Mesenteric fat pad (tissue), 1 donor: ENCODE data around the gene PROSER3. TPM values are rescaled to one million over a fixed set of nuclear protein-coding genes. Genes with fewer than 3 reads are reported as not detected.

ENCODE experiments used
- DNase-seq: peaks from one replicate; pipeline ENCODE4 v3.0.0-alpha.2; 2020; ENCODE audit warnings: low spot score
- total RNA-seq: library from RNA; stranded (reverse); fragmentation: NEBNext Ultra II Directional; extraction: Animal tissue kit (Norgen Biotek cat#: 25700); gene quantifications from one replicate; pipeline ENCODE4 v1.2.1, GENCODE V29; 2021
- donor health status: DM: yes; HTN: yes; CAD: no.

The PROSER3 gene
- total RNA-seq, 1 donor from 2014 or later: 16.6 TPM

GRCh38 chr19:35816846-35817245, 58.9 kb downstream of the PROSER3 start:
- DNase-seq: no peak

- DNase-seq: no peak
These were observed 60.5 kb downstream of the PROSER3 start for GRCh38 chr19:35818445-35818844.

Other genes with a start within 250 kb of the PROSER3 start
- 3.1 TPM for gene DMKN, start 244.5 kb upstream of the PROSER3 start, total RNA-seq
- not detected for gene SBSN, start 229.9 kb upstream of the PROSER3 start, total RNA-seq
- gene GAPDHS, start 224.7 kb upstream of the PROSER3 start, total RNA-seq: not detected
- 86.8 TPM for gene TMEM147, start 212.6 kb upstream of the PROSER3 start, total RNA-seq
- not detected for gene ATP4A, start 194.5 kb upstream of the PROSER3 start, total RNA-seq
- gene PMIS2, start 172.0 kb upstream of the PROSER3 start, total RNA-seq: not detected
- gene HAUS5, start 145.4 kb upstream of the PROSER3 start, total RNA-seq: 6.4 TPM
- 63.9 TPM for gene RBM42, start 129.1 kb upstream of the PROSER3 start, total RNA-seq
- 0.74 TPM for gene ETV2, start 116.4 kb upstream of the PROSER3 start, total RNA-seq
- gene COX6B1, start 109.9 kb upstream of the PROSER3 start, total RNA-seq: 362 TPM
- 0.45 TPM for gene UPK1A, start 91.7 kb upstream of the PROSER3 start, total RNA-seq
- not detected for gene ZBTB32, start 53.6 kb upstream of the PROSER3 start, total RNA-seq
- 33.5 TPM for gene KMT2B, start 40.2 kb upstream of the PROSER3 start, total RNA-seq
- gene IGFLR1, start 15.7 kb upstream of the PROSER3 start, total RNA-seq: 10.8 TPM
- 12.8 TPM for gene U2AF1L4, start 12.8 kb upstream of the PROSER3 start, total RNA-seq
- gene PSENEN, start 12.5 kb upstream of the PROSER3 start, total RNA-seq: 66.8 TPM
- gene LIN37, start 9.6 kb upstream of the PROSER3 start, total RNA-seq: 12.9 TPM
- gene HSPB6, start 1.1 kb upstream of the PROSER3 start, total RNA-seq: 506 TPM
- 2.7 TPM for gene ARHGAP33, start 17.4 kb downstream of the PROSER3 start, total RNA-seq
- gene PRODH2, start 54.7 kb downstream of the PROSER3 start, total RNA-seq: not detected
- not detected for gene NPHS1, start 94.3 kb downstream of the PROSER3 start, total RNA-seq
- gene KIRREL2, start 98.7 kb downstream of the PROSER3 start, total RNA-seq: not detected
- 3.5 TPM for gene APLP1, start 110.4 kb downstream of the PROSER3 start, total RNA-seq
- 33.3 TPM for gene NFKBID, start 142.4 kb downstream of the PROSER3 start, total RNA-seq
- gene HCST, start 144.4 kb downstream of the PROSER3 start, total RNA-seq: 20.9 TPM
- gene TYROBP, start 150.1 kb downstream of the PROSER3 start, total RNA-seq: 201 TPM
- 11.5 TPM for gene LRFN3, start 178.2 kb downstream of the PROSER3 start, total RNA-seq
- 8.2 TPM for gene SDHAF1, start 237.0 kb downstream of the PROSER3 start, total RNA-seq